KMS-11 (cell line): ENCODE data around the gene PRL.

Experiments used
- H2AFZ ChIP-seq: fragments of 200-600 bp; sonication (generic); 2 replicates; pipeline ENCODE4 v1.6.1; 2016; ENCODE audit warnings: antibody characterized with exemption, mixed run types, low read depth
- H3K27ac ChIP-seq: fragments of 200-600 bp; sonication (generic); 2 replicates; pipeline ENCODE4 v1.6.1; 2016; ENCODE audit warnings: mild to moderate bottlenecking, mixed run types
- H3K27me3 ChIP-seq: fragments of 200-600 bp; sonication (generic); 2 replicates; pipeline ENCODE4 v1.6.1; 2017; ENCODE audit warnings: mild to moderate bottlenecking, low read depth, mixed run types, moderate library complexity; ENCODE audit not compliant: insufficient read depth
- H3K36me3 ChIP-seq: fragments of 200-600 bp; sonication (generic); 2 replicates; pipeline ENCODE4 v1.6.1; 2017; ENCODE audit warnings: mild to moderate bottlenecking, mixed run types; ENCODE audit not compliant: insufficient read depth
- H3K4me1 ChIP-seq: fragments of 200-600 bp; sonication (generic); 2 replicates; pipeline ENCODE4 v1.6.1; 2016; ENCODE audit warnings: mild to moderate bottlenecking, low read depth, mixed run types; ENCODE audit not compliant: poor library complexity, severe bottlenecking
- H3K4me2 ChIP-seq: fragments of 200-600 bp; sonication (generic); 2 replicates; pipeline ENCODE4 v1.7.0; 2016; ENCODE audit warnings: mild to moderate bottlenecking, mixed run types
- H3K4me3 ChIP-seq: fragments of 200-600 bp; sonication (generic); IDR thresholded peaks from 2 replicates; pipeline ENCODE4 v1.6.1; 2017; ENCODE audit warnings: low read depth, low read length, mixed read lengths; ENCODE audit not compliant: insufficient read depth
- H3K79me2 ChIP-seq: fragments of 200-600 bp; sonication (generic); 2 replicates; pipeline ENCODE4 v1.6.1; 2016; ENCODE audit warnings: low read depth, mixed run types; ENCODE audit not compliant: insufficient read depth
- H3K9ac ChIP-seq: fragments of 200-600 bp; sonication (generic); 2 replicates; pipeline ENCODE4 v1.6.1; 2016; ENCODE audit warnings: mild to moderate bottlenecking, mixed run types
- H4K20me1 ChIP-seq: fragments of 200-600 bp; sonication (generic); 2 replicates; pipeline ENCODE4 v1.6.1; 2016; ENCODE audit warnings: mild to moderate bottlenecking, mixed run types; ENCODE audit not compliant: insufficient read depth
- CTCF ChIP-seq: fragments of 200-600 bp; sonication (generic); conservative IDR thresholded peaks from 2 replicates; pipeline ENCODE4 v1.6.1; 2017; ENCODE audit warnings: low read depth, mild to moderate bottlenecking, antibody characterized with exemption, low read length, moderate library complexity, mixed read lengths

The PRL gene

GRCh38 chr6:22288721-22289120, 8.1 kb downstream of the PRL start:
- Histone ChIP-seq H3K4me1 (no peaks in the 10 kb centered on the region), H4K20me1 (no peaks in the 10 kb centered on the region), H3K79me2 (no peaks in the 10 kb centered on the region), H3K36me3 (no peaks in the 10 kb centered on the region), H2AFZ (no peak overlapping the region), H3K4me3 (no peak overlapping the region), H3K27ac (no peak overlapping the region), H3K9ac (no peak overlapping the region), H3K27me3 (no peaks in the 10 kb centered on the region), H3K4me2 (no peak overlapping the region)
- no peak for TF ChIP-seq CTCF

- Histone ChIP-seq H3K36me3 (no peaks in the 10 kb centered on the region), H3K27me3 (no peaks in the 10 kb centered on the region), H3K4me2 (no peak overlapping the region), H4K20me1 (no peaks in the 10 kb centered on the region), H3K27ac (no peak overlapping the region), H3K4me3 (no peak overlapping the region), H3K4me1 (no peaks in the 10 kb centered on the region), H3K79me2 (no peaks in the 10 kb centered on the region), H3K9ac (no peak overlapping the region), H2AFZ (no peak overlapping the region)
- no peak for TF ChIP-seq CTCF
These were observed 12.2 kb downstream of the PRL start for GRCh38 chr6:22284666-22285065.

- no peak overlapping the region for H3K9ac ChIP-seq
- no peaks in the 10 kb centered on the region for H4K20me1 ChIP-seq
- H3K79me2 ChIP-seq: no peaks in the 10 kb centered on the region
- no peak overlapping the region for H3K4me2 ChIP-seq
- no peak overlapping the region for H3K4me3 ChIP-seq
- TF ChIP-seq CTCF: no peak
- H2AFZ ChIP-seq: no peak overlapping the region
- no peaks in the 10 kb centered on the region for H3K36me3 ChIP-seq
- no peak overlapping the region for H3K27ac ChIP-seq
- no peaks in the 10 kb centered on the region for H3K4me1 ChIP-seq
- H3K27me3 ChIP-seq: no peaks in the 10 kb centered on the region
These were observed 15.3 kb downstream of the PRL start for GRCh38 chr6:22281341-22282085.

- H3K9ac ChIP-seq: no peak overlapping the region
- H4K20me1 ChIP-seq: no peaks in the 10 kb centered on the region
- no peak overlapping the region for H3K4me3 ChIP-seq
- no peaks in the 10 kb centered on the region for H3K36me3 ChIP-seq
- H3K27ac ChIP-seq: no peak overlapping the region
- no peaks in the 10 kb centered on the region for H3K27me3 ChIP-seq
- TF ChIP-seq CTCF: no peak
- no peaks in the 10 kb centered on the region for H3K79me2 ChIP-seq
- H3K4me2 ChIP-seq: no peak overlapping the region
- no peak overlapping the region for H2AFZ ChIP-seq
- no peaks in the 10 kb centered on the region for H3K4me1 ChIP-seq
These were observed 17.4 kb downstream of the PRL start for GRCh38 chr6:22279427-22279826.
